Fibroblast of peridontal ligament (primary cell): Measurements from ENCODE around the gene PFN4.

Source experiments
- DNase-seq: peaks from one replicate; pipeline ENCODE4 v3.0.0-alpha.2; 2010; ENCODE audit errors: extremely low read depth

PFN4 gene

DNA sequence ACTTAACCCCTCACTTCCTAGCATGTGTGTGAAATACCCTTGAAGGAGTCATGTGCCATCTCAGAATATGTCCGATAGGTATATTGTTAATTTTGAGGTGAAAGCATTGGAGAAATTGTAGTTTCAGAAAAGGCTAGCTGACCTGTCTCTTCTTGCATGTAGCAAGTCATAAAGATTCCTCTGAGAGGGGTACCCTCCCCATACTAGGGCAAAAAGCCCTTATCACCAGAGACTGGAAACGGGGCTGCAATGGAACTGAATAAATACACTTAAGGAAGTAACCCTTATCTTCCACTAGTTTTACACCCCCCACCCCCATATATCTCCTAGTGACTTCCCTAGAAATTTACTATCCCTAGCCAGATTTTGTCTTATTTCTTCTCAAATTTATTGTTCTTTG, 45.3 kb downstream of the PFN4 start:
- DNase-seq: no peak

DNA sequence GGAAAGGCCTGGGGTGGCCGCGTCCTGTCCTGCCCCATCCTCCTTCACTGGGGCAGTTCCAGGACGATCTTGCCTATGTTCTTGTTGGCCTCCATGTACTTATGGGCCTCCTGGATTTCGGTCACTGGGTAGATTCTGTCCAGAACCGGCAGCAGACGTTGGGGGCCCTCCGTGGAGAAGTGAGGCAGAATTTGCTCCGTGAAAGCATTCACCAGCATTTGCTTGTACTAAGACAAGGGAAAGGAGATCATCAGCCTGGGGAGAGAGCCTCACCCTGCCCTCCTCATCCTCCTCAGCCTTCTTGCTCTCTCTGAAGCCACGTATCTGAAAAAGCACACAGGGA, 45.6 kb downstream of the PFN4 start:
- peak; percentile 42 for DNase-seq

DNA sequence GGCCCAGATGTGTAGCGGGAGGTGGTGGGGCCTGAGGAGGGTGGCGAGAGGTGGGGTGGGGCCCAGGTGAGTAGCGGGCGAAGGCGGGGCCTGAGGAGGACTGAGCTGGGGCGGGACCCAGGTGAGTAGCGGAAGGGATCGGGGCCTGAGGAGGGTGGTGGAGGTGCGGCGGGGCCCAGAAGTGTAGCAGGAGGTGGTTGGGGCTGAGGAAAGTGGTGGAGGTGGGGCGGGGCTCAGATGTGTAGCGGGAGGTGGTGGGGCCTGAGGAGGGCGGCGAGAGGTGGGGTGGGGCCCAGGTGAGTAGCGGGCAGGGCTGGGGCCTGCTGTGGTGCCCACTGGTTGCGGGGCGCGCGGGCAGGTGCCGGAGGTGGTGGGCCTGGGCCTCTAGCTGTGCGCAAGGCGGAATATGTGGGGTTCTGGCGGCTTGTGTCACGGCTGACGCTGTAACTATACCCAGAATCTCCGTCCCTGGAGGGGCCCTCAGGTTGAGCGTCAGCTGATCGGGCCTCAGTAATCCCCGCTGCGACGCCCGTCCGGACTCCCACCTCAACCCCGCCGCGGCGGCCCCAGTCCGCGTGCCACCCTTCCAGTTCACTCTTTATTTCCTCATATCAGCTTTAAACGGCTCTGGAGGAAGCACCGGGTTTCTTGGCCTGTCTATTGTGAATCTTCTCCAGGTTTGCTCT, 46.1 kb downstream of the PFN4 start:
- DNase-seq: no peak

DNA sequence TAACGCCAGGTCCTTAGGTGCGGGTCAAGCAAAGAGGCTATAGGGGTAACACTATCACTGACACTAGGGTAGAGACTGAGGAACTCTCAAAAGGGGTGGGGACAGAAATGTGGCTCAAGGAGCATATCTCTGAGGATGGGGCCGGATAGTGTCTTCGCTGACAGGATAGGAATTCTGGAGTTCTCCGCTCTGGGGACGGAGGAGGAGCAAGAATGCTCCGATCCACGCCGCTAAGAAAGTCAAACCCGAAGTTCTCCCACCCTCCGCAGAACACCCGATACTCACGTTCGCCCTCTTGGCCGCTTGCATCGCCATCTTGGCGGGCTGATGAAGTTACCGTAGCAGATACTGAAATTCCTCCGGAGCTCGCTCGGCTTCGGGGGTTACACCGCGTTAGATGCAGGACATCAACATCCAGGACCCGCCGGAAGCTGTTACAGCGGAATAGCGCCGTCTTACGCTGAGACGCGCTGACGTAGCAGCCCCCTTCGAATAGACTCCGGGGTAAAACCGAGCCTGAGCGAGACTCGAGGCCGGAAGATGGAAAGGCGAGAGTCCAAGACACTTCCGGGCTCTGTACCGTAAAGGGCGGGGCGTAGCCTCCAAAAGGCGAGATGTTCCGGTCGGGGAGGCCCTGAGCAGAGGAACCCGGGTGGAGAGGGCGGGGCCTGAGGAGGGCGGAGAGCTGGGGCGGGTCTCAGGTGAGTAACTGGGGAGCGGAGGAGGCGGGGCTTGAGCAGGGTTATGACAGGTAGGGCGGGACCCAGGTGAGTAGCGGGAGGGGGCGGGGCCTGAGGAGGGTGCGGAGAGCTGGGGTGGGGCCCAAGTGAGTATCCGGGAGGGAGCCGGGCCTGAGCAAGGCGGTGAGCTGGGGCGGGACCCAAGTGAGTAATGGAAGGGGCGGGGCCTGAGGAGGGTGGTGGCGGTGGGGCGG, 47.0 kb downstream of the PFN4 start, which contains the start of gene SF3B6:
TSS of gene SF3B6 (minus strand) at position 412 of the 934 bp plus-strand sequence. CDS start at position 315, 97 bp downstream.
- peak; percentile 99 for DNase-seq

DNA sequence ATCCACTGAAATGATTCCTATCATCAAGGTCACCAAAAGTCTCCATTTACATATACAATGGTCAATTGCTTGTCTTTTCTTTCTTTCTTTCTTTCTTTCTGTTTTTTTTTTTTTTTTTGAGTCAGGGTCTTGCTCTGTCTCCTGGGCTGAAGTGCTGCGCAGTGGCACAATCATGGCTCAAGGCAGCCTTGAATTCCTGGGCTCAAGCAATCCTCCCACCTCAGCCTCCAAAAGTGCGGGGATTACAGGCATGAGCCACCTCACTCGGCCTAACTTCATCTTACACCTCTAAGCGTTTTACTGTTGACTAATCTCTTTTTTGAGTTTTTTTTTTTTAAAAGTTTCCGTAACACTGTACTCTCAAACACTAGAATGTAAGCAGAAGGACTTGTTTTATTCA, 47.9 kb downstream of the PFN4 start:
- no peak for DNase-seq

DNA sequence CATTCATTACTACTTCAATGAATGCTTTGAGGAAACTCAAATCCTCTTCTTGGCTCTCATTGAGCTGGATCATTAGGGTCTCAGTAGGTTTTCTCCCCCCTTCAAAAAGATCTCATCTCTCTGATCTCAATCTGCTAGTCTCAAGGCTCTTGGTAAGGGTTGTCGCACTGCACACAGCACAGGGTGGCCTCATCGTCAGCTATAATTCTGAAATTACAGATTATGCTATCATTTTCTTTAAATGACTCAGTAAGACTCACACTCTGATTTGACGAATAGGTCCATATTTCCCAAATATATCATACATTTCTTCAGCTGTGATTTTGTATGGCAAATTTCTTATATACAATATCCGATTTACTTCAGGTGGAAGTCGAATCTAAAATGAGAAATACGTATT, 49.3 kb downstream of the PFN4 start:
- DNase-seq: no peak

DNA sequence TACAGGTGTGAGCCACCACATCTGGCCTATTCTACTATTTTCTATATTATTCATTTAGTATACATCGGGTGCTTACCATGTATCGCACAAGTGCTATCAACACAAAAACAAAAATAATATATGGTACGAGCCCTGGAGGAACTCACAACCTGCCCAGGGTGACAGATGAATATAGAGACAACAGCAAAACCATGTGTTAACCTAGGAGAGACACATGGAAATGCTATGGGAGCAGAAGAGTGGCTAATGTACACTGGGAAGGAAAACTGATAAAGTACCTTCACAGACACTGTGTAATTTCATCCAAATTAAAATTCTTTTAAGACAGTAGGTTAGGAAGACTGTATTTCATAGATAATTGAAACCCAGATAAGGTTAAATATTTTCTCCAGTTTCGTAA, 50.9 kb downstream of the PFN4 start:
- no peak for DNase-seq

DNA sequence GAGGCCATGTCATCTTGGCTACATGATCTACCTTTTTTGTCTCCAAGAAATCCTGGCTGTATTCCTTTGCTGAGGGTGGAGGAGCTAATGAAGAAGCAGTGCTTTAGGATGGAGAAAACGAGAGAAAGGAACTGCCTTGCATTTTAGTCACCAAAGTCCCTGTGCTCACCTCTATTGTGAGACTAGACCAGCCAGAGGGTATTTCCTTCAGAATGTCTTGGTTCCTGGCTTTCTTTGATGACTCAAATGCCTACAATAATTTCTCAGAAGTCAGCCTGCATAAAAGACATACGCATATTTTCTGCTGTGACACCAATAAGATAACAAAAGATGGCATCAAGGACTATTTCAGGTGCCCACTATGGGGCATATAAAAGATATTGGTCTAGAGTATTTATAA, 57.8 kb downstream of the PFN4 start:
- DNase-seq: no peak
